OCI-LY3 (cell line): ENCODE data around the gene PRDX5.

Experiments
- H2AFZ ChIP-seq: fragments of 200-600, 300-600 bp; shearing (Covaris generic); 2 replicates; pipeline ENCODE4 v1.6.0; 2014; ENCODE audit warnings: antibody characterized with exemption, low read depth, low read length
- H3K27ac ChIP-seq: fragments of 200-600, 300-600 bp; sonication (generic); 2 replicates; pipeline ENCODE4 v1.5.1; 2014; ENCODE audit warnings: mild to moderate bottlenecking, low read length, moderate library complexity, mixed read lengths
- H3K27me3 ChIP-seq: fragments of 200-600, 300-600 bp; sonication (generic); 2 replicates; pipeline ENCODE4 v1.6.1; 2014; ENCODE audit warnings: low read depth, low read length, mixed read lengths
- H3K36me3 ChIP-seq: fragments of 200-600, 300-600 bp; sonication (generic); replicated peaks from 2 replicates; pipeline ENCODE3; 2014; ENCODE audit warnings: low read depth, low read length, mixed read lengths
- H3K4me1 ChIP-seq: fragments of 300-600, 200-600 bp; sonication (generic); 2 replicates; pipeline ENCODE4 v1.6.1; 2014; ENCODE audit warnings: low read length, mixed read lengths
- H3K4me2 ChIP-seq: fragments of 200-600, 300-600 bp; sonication (generic); 2 replicates; pipeline ENCODE4 v1.6.1; 2014; ENCODE audit warnings: low read length, mixed read lengths
- H3K4me3 ChIP-seq: fragments of 300-600, 200-600 bp; sonication (generic); 2 replicates; pipeline ENCODE4 v1.5.1; 2014; ENCODE audit warnings: antibody characterized with exemption, mild to moderate bottlenecking, low read length, moderate library complexity
- H3K79me2 ChIP-seq: fragments of 300-600, 200-600 bp; shearing (Covaris generic); 2 replicates; pipeline ENCODE4 v1.6.1; 2014; ENCODE audit warnings: mild to moderate bottlenecking, low read length, mixed read lengths
- H3K9ac ChIP-seq: fragments of 300-600, 200-600 bp; shearing (Covaris generic); 2 replicates; pipeline ENCODE4 v1.6.0; 2014; ENCODE audit warnings: mild to moderate bottlenecking, low read length, moderate library complexity
- H3K9me3 ChIP-seq: fragments of 200-600, 300-600 bp; shearing (Covaris generic); 2 replicates; pipeline ENCODE4 v1.6.1; 2014; ENCODE audit warnings: low read length, mixed read lengths; ENCODE audit not compliant: insufficient read depth
- H4K20me1 ChIP-seq: fragments of 200-600, 300-600 bp; sonication (generic); 2 replicates; pipeline ENCODE4 v1.6.1; 2016; ENCODE audit warnings: low read length, mixed read lengths; ENCODE audit not compliant: insufficient read depth
- EZH2phosphoT487 ChIP-seq: fragments of 200-600 bp; shearing (Covaris generic); IDR thresholded peaks from 2 replicates; pipeline ENCODE4 v1.6.1; 2018; ENCODE audit warnings: antibody characterized with exemption, mixed run types, low read depth
- TF ChIP-seq, protein P1 (sequence below): fragments of 200-600, 300-600 bp; sonication (generic); IDR thresholded peaks from 2 replicates; pipeline ENCODE4 v1.5.1; 2014; ENCODE audit warnings: antibody characterized with exemption, low read length, low read depth

Gene PRDX5

GRCh38 chr11:64349404-64349803 lies 31.5 kb downstream of the PRDX5 start:
- Histone ChIP-seq H3K4me2 (no peak overlapping the region), H4K20me1 (peaks cover 6% of the 10 kb centered on the region; the same call in 1 of the 2 replicates), H3K4me1 (no peaks in the 10 kb centered on the region), H3K36me3 (peaks cover 44% of the 10 kb centered on the region), H3K27me3 (no peaks in the 10 kb centered on the region), H3K27ac (no peak overlapping the region), H3K79me2 (no peaks in the 10 kb centered on the region), H3K9ac (no peak overlapping the region), H3K4me3 (no peak overlapping the region), H3K9me3 (no peaks in the 10 kb centered on the region), H2AFZ (no peak overlapping the region)
- TF ChIP-seq EZH2phosphoT487: no peak
- TF ChIP-seq, protein P1, sequence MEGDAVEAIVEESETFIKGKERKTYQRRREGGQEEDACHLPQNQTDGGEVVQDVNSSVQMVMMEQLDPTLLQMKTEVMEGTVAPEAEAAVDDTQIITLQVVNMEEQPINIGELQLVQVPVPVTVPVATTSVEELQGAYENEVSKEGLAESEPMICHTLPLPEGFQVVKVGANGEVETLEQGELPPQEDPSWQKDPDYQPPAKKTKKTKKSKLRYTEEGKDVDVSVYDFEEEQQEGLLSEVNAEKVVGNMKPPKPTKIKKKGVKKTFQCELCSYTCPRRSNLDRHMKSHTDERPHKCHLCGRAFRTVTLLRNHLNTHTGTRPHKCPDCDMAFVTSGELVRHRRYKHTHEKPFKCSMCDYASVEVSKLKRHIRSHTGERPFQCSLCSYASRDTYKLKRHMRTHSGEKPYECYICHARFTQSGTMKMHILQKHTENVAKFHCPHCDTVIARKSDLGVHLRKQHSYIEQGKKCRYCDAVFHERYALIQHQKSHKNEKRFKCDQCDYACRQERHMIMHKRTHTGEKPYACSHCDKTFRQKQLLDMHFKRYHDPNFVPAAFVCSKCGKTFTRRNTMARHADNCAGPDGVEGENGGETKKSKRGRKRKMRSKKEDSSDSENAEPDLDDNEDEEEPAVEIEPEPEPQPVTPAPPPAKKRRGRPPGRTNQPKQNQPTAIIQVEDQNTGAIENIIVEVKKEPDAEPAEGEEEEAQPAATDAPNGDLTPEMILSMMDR: no peak

DNA sequence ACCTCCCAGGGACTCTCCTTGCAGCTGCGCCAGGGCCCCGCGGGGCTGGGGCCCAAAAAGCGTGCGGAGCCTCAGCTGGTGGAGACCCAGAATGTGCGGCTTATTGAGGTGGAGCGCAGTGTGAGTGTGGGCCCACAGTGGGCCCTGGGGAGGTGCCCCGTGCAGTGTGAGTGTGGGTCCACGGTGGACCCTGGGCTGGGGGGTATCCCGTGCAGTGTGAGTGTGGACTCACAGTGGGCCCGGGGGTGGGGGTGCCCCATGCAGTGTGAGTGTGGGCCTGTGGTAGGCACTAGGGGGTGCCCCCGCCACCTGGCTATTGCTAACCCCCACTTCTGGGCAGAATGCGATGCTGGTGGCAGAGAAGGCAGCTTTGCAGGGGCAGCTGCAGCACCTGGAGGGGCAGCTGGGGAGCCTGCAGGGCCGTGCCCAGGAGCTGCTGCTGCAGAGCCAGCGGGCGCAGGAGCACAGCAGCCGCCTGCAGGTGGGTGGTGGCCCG lies 33.3 kb downstream of the PRDX5 start:
- Histone ChIP-seq H3K27me3 (no peaks in the 10 kb centered on the region), H3K4me1 (peaks cover 8% of the 10 kb centered on the region), H3K79me2 (no peaks in the 10 kb centered on the region), H3K27ac (no peak overlapping the region), H2AFZ (no peak overlapping the region), H3K9me3 (no peaks in the 10 kb centered on the region), H3K4me2 (no peak overlapping the region), H3K36me3 (peaks cover 38% of the 10 kb centered on the region), H3K9ac (no peak overlapping the region), H3K4me3 (no peak overlapping the region), H4K20me1 (peaks cover 6% of the 10 kb centered on the region; the same call in 1 of the 2 replicates)
- TF ChIP-seq, protein P1: no peak
- no peak for TF ChIP-seq EZH2phosphoT487

DNA sequence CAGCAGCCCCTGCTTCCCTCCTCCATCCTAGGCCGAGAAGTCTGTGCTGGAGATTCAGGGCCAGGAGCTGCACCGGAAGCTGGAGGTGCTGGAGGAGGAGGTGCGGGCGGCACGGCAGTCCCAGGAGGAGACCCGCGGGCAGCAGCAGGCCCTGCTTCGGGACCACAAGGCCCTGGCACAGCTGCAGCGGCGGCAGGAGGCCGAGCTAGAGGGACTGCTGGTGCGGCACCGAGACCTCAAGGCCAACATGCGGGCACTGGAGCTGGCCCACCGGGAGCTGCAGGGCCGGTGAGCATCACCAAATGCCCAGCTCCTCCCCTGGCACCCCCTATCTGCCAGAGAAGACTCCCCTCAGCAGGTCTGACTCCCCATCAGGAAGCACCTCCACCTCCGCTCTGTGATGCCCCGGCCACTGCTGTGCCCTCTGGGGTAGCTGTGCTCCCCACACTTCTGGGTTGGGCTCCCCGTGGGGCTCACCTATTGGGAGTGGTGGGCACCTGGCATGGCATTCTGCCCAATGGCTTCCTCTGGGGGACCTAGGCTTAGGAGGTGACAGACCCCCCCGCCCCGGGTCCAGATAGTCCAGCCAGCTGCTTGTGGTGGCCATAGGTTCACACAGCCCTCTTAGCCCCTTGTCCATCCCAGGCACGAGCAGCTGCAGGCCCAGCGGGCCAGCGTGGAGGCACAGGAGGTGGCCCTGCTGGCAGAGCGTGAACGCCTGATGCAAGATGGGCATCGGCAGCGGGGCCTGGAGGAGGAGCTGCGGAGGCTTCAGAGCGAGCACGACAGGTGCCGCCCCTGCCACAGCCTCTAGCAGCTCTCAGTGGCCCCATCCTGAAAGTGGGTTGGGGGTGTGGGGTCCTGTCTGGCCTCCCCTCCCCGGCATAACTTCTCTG lies 34.4 kb downstream of the PRDX5 start:
- TF ChIP-seq, protein P1: no peak
- TF ChIP-seq EZH2phosphoT487: no peak
- H4K20me1 ChIP-seq: peaks cover 2% of the 10 kb centered on the region; the same call in 1 of the 2 replicates
- H3K9me3 ChIP-seq: no peaks in the 10 kb centered on the region
- H3K4me1 ChIP-seq: peaks cover 8% of the 10 kb centered on the region
- no peak overlapping the region for H3K4me3 ChIP-seq
- H2AFZ ChIP-seq: no peak overlapping the region
- H3K9ac ChIP-seq: no peak overlapping the region
- H3K36me3 ChIP-seq: peaks cover 33% of the 10 kb centered on the region
- no peaks in the 10 kb centered on the region for H3K27me3 ChIP-seq
- no peaks in the 10 kb centered on the region for H3K79me2 ChIP-seq
- no peak overlapping the region for H3K27ac ChIP-seq
- H3K4me2 ChIP-seq: no peak overlapping the region

DNA sequence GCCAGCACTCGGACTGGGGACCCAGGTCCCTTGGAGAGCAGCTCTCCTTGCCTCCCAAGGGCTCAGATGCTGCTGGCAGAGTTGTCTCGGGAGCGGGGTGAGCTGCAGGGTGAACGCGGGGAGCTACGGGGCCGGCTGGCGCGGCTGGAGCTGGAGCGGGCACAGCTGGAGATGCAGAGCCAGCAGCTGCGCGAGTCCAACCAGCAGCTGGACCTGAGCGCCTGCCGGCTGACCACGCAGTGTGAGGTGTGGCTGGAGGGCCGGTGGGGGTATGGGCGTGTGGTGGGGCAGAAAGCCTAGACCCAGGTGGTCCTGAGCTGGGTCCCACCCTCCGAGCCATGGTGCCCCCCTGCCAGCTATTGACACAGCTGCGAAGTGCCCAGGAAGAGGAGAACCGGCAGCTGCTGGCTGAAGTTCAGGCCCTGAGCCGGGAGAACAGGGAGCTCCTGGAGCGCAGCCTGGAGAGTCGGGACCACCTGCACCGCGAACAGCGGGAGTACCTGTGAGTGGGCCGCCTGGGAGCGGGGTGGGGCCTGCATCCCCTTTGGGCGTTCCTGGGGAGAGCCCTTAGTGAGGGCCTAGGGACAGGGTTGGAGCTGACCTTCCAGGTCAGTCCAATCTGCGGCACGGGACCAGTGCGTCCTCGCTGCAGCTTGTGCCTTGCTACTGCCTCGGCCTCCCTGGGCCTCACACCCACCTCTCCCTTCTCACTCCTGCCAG lies 35.2 kb downstream of the PRDX5 start:
- H3K4me3 ChIP-seq: no peak overlapping the region
- no peak overlapping the region for H2AFZ ChIP-seq
- no peak for TF ChIP-seq EZH2phosphoT487
- TF ChIP-seq, protein P1: no peak
- no peaks in the 10 kb centered on the region for H3K79me2 ChIP-seq
- H3K4me2 ChIP-seq: no peak overlapping the region
- no peak overlapping the region for H3K27ac ChIP-seq
- peaks cover 31% of the 10 kb centered on the region for H3K36me3 ChIP-seq
- H4K20me1 ChIP-seq: no peaks in the 10 kb centered on the region
- H3K9me3 ChIP-seq: no peaks in the 10 kb centered on the region
- peaks cover 13% of the 10 kb centered on the region for H3K4me1 ChIP-seq
- no peak overlapping the region for H3K9ac ChIP-seq
- H3K27me3 ChIP-seq: no peaks in the 10 kb centered on the region
